GM21515 (cell line): ENCODE measurements around the gene ST3GAL2.
"Not testable (repeated sequence)": the region's sequence is repeated elsewhere in the genome, so short reads cannot be mapped to it uniquely, and the experiment has no call there.

Experiments used
- ATAC-seq: cut with Tn5 transposase; IDR thresholded peaks from one replicate; pipeline ENCODE4 v1.9.1; 2021; ENCODE audit not compliant: unreplicated experiment

ST3GAL2 gene

DNA sequence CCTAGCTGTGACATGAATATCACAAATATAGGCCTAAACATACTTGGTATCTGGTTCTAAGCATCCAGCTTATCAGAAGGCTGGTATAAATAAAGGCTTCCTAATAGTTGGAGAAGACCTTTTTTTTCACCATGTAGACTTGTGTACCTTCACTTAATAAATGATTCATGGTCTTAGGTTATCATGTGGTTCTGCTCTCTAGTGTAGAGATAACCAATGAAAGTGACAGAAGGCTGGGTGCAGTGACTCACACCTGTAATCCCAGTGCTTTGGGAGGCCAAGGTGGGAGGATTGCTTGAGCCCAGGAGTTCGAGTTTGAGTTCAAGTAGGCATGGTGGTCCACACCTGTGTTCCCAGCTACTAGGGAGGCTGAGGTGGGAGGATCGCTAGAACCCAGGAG is 89.1 kb downstream of the ST3GAL2 start:
- ATAC-seq = no peak

DNA sequence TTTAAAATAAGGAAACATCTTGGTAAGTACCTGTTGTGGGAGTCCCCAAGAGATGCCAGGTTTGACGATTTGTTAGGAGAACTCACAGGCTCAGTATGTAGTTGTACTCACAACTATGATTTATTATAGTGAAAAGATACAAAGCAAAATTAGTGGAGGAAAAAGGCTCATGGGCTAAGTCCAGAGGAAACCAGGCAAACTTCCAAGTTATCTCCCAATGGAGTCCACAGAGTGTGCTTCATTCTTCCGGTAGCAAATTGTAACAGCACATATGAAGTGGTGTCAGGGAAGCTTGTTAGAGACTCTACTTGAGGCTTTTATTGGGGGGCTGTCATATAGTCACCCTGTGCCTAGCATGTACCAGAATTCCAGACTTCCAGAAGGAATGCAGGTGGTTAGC is 89.9 kb downstream of the ST3GAL2 start:
- ATAC-seq = no peak

DNA sequence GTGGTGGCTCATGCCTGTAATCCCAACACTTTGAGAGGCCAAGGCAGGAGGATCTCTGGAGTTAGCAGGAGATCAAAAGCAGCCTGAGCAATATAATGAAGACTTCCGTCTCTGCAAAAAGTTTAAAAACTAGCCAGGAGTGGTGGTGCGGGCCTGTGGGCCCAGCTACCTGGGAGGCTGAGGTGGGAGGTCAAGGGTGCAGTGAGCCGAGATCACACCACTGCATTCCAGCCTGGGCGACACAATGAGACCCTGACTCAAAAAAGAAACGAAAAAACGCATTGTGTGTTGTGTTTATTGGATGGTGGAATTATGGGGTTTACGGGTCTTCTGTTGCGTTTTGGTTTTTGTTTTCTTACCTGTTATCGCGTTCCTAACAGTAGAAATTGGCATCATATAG is 93.1 kb downstream of the ST3GAL2 start:
- ATAC-seq = no peak

DNA sequence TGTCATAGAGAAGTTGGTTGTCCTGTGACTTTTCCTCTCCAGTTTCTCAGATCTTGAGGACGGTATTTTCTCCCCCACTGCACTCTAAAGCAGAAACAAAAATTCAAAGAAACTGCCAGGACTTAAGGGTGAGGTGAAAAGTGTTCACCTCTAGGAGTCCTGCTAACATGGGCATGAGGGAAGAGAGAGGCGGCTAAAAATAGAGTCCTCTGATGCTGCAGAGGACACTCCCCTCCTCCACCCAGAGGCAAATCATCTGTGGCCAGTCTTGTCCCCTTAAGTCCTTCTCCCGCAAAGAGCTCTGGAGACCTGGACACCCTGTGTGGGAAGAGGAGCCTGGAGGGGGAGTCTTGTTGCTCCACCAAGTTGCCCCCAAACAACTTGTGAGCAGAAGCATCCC is 96.9 kb downstream of the ST3GAL2 start:
- ATAC-seq = no peak

DNA sequence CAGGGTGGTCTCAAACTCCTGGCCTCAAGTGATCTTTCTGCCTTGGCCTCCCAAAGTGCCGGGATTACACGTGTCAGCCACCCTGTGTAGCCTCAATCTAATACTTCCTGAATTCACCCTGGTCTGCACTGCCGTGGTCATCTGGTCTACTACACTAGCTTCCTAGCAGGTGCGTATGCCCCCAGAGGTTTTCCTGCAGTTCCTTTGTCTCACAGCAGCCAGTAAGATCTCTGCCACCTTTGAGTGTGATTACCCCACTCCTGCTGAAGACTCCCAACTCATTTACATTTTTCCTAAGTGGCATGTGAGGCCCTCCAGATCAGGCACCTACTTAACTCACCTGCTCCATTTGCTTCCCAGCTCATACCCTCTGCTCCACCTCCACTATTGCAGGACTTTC is 97.3 kb downstream of the ST3GAL2 start:
- ATAC-seq = no peak

DNA sequence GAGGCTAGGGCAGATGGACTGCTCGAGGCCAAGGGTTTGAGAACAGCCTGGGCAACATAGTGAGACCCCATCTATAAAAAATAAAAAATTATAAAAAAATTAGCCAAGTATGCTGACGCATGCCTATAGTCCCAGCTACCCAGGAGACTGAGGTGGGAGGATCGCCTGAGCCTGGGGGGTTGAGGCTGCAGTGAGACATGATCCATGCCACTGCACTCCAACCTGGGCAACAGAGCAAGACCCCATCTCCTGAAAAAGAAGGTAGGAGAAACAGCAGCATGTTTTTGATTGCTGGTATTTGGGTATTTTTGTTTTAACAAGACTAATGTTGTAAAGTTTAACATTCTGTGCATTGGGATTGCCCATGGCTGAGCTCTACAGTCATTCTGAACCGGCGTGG is 101.1 kb downstream of the ST3GAL2 start:
- ATAC-seq = no peak

DNA sequence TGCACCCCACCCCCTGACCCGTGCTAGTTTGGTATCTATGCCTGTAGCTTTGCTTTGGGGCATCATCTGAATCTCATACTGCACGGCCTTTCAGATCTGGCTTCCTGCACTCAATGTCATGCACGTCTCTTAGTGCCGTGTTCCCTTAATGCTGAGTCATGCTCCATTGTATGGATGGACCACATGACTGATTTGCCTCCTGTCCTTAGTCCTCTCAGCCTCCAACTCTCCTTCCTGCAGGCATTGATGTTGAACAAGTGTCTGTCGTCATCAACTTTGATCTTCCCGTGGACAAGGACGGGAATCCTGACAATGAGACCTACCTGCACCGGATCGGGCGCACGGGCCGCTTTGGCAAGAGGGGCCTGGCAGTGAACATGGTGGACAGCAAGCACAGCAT is 106.2 kb downstream of the ST3GAL2 start:
- ATAC-seq = not testable (repeated sequence)

DNA sequence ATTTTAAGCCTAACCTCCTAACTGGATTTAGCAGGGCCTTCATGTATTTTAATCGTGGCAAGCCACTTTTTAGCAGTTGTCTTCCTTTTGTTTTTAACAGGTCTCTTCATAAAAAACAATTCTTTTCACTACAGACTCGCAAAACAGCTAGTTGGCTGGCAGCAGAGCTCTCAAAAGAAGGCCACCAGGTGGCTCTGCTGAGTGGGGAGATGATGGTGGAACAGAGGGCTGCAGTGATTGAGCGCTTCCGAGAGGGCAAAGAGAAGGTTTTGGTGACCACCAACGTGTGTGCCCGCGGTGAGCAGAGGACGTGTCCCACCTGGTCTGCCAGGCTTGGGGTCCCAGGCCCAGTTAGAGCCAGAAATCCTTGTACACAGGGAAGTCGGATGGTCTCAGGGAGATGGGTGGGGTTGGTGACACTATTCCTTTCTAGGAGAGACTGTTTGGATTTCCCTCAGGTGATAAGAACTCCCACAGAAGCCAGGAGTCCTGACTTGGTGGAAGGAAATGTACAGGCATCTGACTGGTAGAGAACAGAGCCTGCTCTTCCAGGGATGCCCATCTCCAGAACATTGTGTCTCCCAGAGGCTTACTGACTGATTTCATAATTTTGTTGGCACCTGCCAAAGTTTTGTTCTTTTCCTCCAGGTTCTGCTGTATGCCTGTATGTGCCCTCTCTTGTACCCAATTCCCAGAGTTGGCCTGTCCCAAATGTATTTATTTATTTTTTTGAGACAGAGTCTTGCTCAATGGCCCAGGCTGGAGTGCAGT is 107.1 kb downstream of the ST3GAL2 start:
- ATAC-seq = no peak

DNA sequence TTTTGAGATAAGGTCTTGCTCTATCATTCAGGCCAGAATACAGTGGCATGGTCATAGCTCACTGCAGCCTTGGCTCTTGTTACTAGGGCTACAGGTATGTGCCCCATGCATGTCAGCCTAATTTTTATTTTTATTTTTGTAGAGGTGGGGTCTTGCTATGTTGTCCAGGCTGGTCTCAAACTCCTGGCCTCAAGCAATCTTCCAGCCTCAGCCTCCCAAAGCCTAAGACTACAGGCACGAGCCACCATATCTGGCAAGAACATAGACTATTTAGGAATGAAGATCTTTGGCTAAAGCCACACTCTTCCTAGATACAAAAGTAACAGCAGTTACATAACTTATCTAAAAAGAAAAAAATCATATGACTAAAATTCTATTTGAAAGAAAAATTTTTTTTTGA is 107.8 kb downstream of the ST3GAL2 start:
- no peak for ATAC-seq
